Memory B cell (primary cell): ENCODE results near the gene DYNLT2B.
"Not testable (repeated sequence)": the region's sequence is repeated elsewhere in the genome, so short reads cannot be mapped to it uniquely, and the experiment has no call there.

Experiments
- ATAC-seq: fragments of 150-1000 bp; cut with Tn5 transposase; 2 replicates; pipeline ENCODE4 v1.10.0; 2021; ENCODE audit warnings: low read depth, mild to moderate bottlenecking, moderate library complexity
- DNase-seq, 2 donors: peaks; one replicate each; pipeline ENCODE4 v3.0.0; 2022; ENCODE audit warnings: low spot score in 2 of 2
- H3K27ac Mint-ChIP-seq: one replicate; pipeline ENCODE4 v1.8.0; 2022; ENCODE audit warnings: mild to moderate bottlenecking, moderate library complexity, mixed read lengths
- H3K27me3 Mint-ChIP-seq: one replicate; pipeline ENCODE4 v1.8.0; 2022; ENCODE audit warnings: mixed read lengths
- H3K36me3 Mint-ChIP-seq: one replicate; pipeline ENCODE4 v1.8.0; 2022; ENCODE audit warnings: mild to moderate bottlenecking, mixed read lengths
- H3K4me1 Mint-ChIP-seq: one replicate; pipeline ENCODE4 v1.8.0; 2022; ENCODE audit warnings: mixed read lengths
- H3K4me3 Mint-ChIP-seq: one replicate; pipeline ENCODE4 v1.8.0; 2022; ENCODE audit warnings: mild to moderate bottlenecking, moderate library complexity, mixed read lengths
- H3K9me3 Mint-ChIP-seq: one replicate; pipeline ENCODE4 v1.8.0; 2022; ENCODE audit warnings: mixed read lengths

Gene DYNLT2B

GRCh38 chr3:196317687-196318467, at the start of gene DYNLT2B:
Gene DYNLT2B (minus strand): TSS chr3:196318240. CDS start chr3:196318152, 88 bp downstream.
- no peaks in the 10 kb centered on the region for H3K27me3 Mint-ChIP-seq
- H3K36me3 Mint-ChIP-seq: peaks cover 3% of the 10 kb centered on the region
- DNase-seq (peak; percentile 82 to 84), ATAC-seq (peak; percentile 89)
- H3K9me3 Mint-ChIP-seq: no peaks in the 10 kb centered on the region
- peaks cover 9% of the 10 kb centered on the region for H3K4me1 Mint-ChIP-seq
- H3K4me3 Mint-ChIP-seq: peak within 1 kb of the TSS; percentile 96
- H3K27ac Mint-ChIP-seq: peak within 1 kb of the TSS; percentile 96

GRCh38 chr3:196365736-196366135, 47.7 kb upstream of the DYNLT2B start:
- ATAC-seq: no peak
- H3K4me1 Mint-ChIP-seq: peaks cover 2% of the 10 kb centered on the region
- H3K4me3 Mint-ChIP-seq: no peak overlapping the region
- H3K27ac Mint-ChIP-seq: no peak overlapping the region
- DNase-seq: no peak
- no peaks in the 10 kb centered on the region for H3K27me3 Mint-ChIP-seq
- H3K36me3 Mint-ChIP-seq: peaks cover 30% of the 10 kb centered on the region
- no peaks in the 10 kb centered on the region for H3K9me3 Mint-ChIP-seq

GRCh38 chr3:196360586-196360985, 42.5 kb upstream of the DYNLT2B start:
- H3K4me1 Mint-ChIP-seq: no peaks in the 10 kb centered on the region
- ATAC-seq (no peak), DNase-seq (no peak)
- peaks cover 48% of the 10 kb centered on the region for H3K36me3 Mint-ChIP-seq
- no peak overlapping the region for H3K4me3 Mint-ChIP-seq
- no peaks in the 10 kb centered on the region for H3K9me3 Mint-ChIP-seq
- H3K27ac Mint-ChIP-seq: no peak overlapping the region
- H3K27me3 Mint-ChIP-seq: no peaks in the 10 kb centered on the region

DNA sequence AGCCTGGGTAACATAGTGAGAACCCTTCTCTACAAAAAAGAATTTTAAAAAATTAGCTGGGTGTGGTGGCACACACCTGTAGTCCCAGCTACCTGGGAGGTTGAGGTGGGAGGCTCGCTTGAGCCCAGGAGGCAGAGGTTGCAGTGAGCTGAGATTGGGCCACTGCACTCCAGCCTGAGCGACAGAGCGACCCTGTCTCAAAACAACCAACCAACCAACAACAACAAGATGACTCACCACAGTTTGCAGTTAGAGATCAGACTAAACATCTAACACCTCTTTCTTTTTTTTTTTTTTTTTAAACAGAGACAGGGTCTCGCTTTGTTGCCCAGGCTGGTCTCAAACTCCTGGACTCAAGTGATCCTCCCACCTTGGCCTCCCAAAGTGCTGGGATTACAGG, 40.5 kb upstream of the DYNLT2B start:
- not testable (repeated sequence) for H3K9me3 Mint-ChIP-seq, H3K27me3 Mint-ChIP-seq, DNase-seq, H3K4me3 Mint-ChIP-seq, H3K4me1 Mint-ChIP-seq, ATAC-seq
- Mint-ChIP-seq H3K36me3 (peaks cover 59% of the 10 kb centered on the region), H3K27ac (peak overlapping the region; percentile 77)

DNA sequence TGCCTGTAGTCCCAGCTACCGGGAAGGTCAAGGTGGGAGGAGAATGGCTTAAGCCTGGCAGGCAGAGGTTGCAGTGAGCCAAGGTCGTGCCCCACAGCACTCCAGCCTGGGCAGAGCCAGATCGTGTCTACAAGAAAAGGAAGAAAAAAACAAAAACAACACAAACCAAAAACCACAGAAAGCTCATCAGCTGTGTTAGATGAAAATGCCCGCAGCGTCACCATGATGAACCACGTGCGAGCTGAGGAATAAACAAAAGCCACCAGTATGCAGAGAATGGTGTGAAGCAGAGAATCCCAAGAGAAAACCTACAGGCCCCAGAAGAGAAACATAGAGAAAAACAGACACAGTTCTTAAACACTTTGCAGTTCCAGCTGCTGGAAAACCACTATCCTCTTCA, 39.9 kb upstream of the DYNLT2B start:
- H3K4me1 Mint-ChIP-seq: no peaks in the 10 kb centered on the region
- H3K27me3 Mint-ChIP-seq: no peaks in the 10 kb centered on the region
- H3K36me3 Mint-ChIP-seq: peaks cover 59% of the 10 kb centered on the region
- DNase-seq (no peak), ATAC-seq (no peak)
- H3K9me3 Mint-ChIP-seq: no peaks in the 10 kb centered on the region
- no peak overlapping the region for H3K27ac Mint-ChIP-seq
- no peak overlapping the region for H3K4me3 Mint-ChIP-seq

- Mint-ChIP-seq H3K9me3 (no peaks in the 10 kb centered on the region), H3K4me3 (no peak overlapping the region), H3K27me3 (no peaks in the 10 kb centered on the region), H3K27ac (no peak overlapping the region), H3K36me3 (peaks cover 56% of the 10 kb centered on the region), H3K4me1 (no peaks in the 10 kb centered on the region)
- DNase-seq: no peak
- ATAC-seq: no peak
These were observed 38.5 kb upstream of the DYNLT2B start for GRCh38 chr3:196356556-196356955.

DNA sequence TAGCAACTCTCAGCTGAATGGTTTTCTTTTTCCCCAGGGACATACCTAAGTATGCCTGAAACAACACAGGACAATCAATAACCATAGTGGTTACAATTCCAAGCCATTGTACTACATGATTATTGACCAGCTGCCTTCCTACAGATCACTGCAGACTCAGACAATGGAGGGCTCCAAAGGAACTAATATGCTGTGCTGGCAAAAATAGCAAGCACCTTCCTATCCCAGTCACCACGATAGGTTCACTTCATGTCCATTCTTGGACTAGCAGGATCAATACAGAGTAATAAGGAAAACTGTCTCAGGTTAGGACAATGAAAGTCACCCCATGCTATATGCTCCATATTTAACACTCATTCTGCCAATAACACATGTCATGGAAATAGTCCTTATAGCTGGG, 37.6 kb upstream of the DYNLT2B start:
- H3K27ac Mint-ChIP-seq: no peak overlapping the region
- H3K27me3 Mint-ChIP-seq: no peaks in the 10 kb centered on the region
- H3K4me3 Mint-ChIP-seq: no peak overlapping the region
- H3K9me3 Mint-ChIP-seq: no peaks in the 10 kb centered on the region
- peaks cover 49% of the 10 kb centered on the region for H3K36me3 Mint-ChIP-seq
- DNase-seq (no peak), ATAC-seq (no peak)
- no peaks in the 10 kb centered on the region for H3K4me1 Mint-ChIP-seq

GRCh38 chr3:196354132-196354531, 36.1 kb upstream of the DYNLT2B start:
- Mint-ChIP-seq H3K4me1 (no peaks in the 10 kb centered on the region), H3K36me3 (peaks cover 43% of the 10 kb centered on the region), H3K9me3 (no peaks in the 10 kb centered on the region), H3K27ac (no peak overlapping the region), H3K4me3 (no peak overlapping the region), H3K27me3 (no peaks in the 10 kb centered on the region)
- no peak for DNase-seq
- no peak for ATAC-seq

DNA sequence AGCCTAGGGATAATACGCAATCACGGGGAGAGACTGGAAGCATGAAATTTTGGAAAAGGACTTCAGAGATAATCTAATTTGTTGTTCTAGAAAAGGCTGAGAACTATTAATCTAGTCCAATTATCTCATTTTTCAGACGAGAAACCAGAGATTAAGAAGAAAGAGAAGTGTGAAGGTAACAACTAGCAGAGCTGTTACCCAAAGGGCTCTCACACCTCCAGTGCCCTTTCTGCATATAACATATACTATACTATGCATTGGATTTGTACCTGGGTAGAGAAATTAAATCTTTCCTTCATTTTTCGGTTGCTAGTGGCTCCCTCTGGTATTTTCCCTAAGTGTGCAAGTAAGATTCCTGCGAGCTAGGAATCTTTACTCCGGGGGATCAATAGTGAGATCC, 33.5 kb upstream of the DYNLT2B start:
- H3K9me3 Mint-ChIP-seq: no peaks in the 10 kb centered on the region
- ATAC-seq (no peak), DNase-seq (no peak)
- no peak overlapping the region for H3K4me3 Mint-ChIP-seq
- no peaks in the 10 kb centered on the region for H3K4me1 Mint-ChIP-seq
- H3K27ac Mint-ChIP-seq: no peak overlapping the region
- H3K36me3 Mint-ChIP-seq: peaks cover 34% of the 10 kb centered on the region
- H3K27me3 Mint-ChIP-seq: no peaks in the 10 kb centered on the region

GRCh38 chr3:196350067-196350466, 32.0 kb upstream of the DYNLT2B start:
- no peak overlapping the region for H3K4me3 Mint-ChIP-seq
- no peak overlapping the region for H3K27ac Mint-ChIP-seq
- ATAC-seq (no peak), DNase-seq (no peak)
- peaks cover 19% of the 10 kb centered on the region for H3K36me3 Mint-ChIP-seq
- no peaks in the 10 kb centered on the region for H3K27me3 Mint-ChIP-seq
- peaks cover 2% of the 10 kb centered on the region for H3K9me3 Mint-ChIP-seq
- peaks cover 8% of the 10 kb centered on the region for H3K4me1 Mint-ChIP-seq

- ATAC-seq: no peak
- Mint-ChIP-seq H3K9me3 (peaks cover 2% of the 10 kb centered on the region), H3K36me3 (peaks cover 14% of the 10 kb centered on the region), H3K27ac (no peak overlapping the region), H3K4me3 (no peak overlapping the region), H3K27me3 (no peaks in the 10 kb centered on the region), H3K4me1 (peaks cover 15% of the 10 kb centered on the region)
- DNase-seq: no peak
These were observed 30.7 kb upstream of the DYNLT2B start for GRCh38 chr3:196348698-196349097.

DNA sequence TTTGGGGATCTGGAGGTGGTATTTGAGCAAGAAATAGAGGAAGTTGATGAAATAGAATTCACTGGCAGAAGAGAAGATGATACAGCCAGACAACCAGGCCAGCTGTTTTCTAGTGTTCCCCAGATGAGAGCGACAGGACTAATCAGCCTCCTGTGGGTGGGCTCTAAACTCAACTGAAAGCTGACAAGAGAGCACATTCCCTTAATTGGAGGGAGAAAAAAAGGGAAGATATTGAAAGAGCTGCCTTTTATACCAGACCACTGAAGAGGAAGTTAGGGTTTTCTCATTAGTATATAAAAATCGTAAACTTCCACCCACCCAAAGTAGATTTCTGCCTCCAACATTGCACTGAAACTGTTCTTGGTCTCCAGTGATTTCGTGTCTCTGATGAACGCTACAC, 26.6 kb upstream of the DYNLT2B start:
- Mint-ChIP-seq H3K4me3 (peak overlapping the region; percentile 72), H3K9me3 (peaks cover 2% of the 10 kb centered on the region), H3K4me1 (peaks cover 15% of the 10 kb centered on the region), H3K36me3 (peaks cover 8% of the 10 kb centered on the region), H3K27ac (peak overlapping the region; percentile 48), H3K27me3 (no peaks in the 10 kb centered on the region)
- DNase-seq (no peak), ATAC-seq (peak; percentile 77)

GRCh38 chr3:196343917-196344316, 25.9 kb upstream of the DYNLT2B start:
- not testable (repeated sequence) for H3K36me3 Mint-ChIP-seq, H3K27ac Mint-ChIP-seq, H3K4me3 Mint-ChIP-seq, H3K27me3 Mint-ChIP-seq, DNase-seq, H3K9me3 Mint-ChIP-seq, ATAC-seq
- peaks cover 15% of the 10 kb centered on the region for H3K4me1 Mint-ChIP-seq

DNA sequence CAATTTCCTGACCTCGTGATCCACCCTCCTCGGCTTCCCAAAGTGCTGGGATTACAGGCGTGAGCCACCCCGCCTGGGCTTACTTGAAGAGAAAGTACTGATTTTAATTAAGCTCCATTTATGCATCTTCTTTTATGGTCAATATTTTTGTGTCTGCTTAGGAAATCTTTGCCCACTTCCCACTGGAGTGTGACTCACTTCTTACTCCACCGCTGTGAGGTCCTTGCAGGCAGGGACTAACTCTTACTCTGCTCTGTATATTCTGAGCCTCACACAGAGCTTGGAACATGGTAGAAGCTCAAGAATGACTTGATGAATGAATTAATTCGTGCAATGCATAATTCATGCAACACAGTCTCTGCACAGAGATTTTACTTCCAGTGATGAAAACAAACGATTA, 23.1 kb upstream of the DYNLT2B start:
- Mint-ChIP-seq H3K9me3 (peaks cover 3% of the 10 kb centered on the region), H3K27ac (no peak overlapping the region), H3K4me3 (no peak overlapping the region), H3K36me3 (no peaks in the 10 kb centered on the region), H3K4me1 (peaks cover 22% of the 10 kb centered on the region), H3K27me3 (no peaks in the 10 kb centered on the region)
- DNase-seq (no peak), ATAC-seq (no peak)

GRCh38 chr3:196340466-196340865, 22.4 kb upstream of the DYNLT2B start:
- Mint-ChIP-seq H3K27ac (no peak overlapping the region), H3K9me3 (peaks cover 1% of the 10 kb centered on the region), H3K4me1 (peaks cover 16% of the 10 kb centered on the region), H3K36me3 (no peaks in the 10 kb centered on the region), H3K27me3 (peaks cover 3% of the 10 kb centered on the region), H3K4me3 (no peak overlapping the region)
- ATAC-seq (no peak), DNase-seq (no peak)
